T-cell (primary cell): ENCODE data around the gene CNGA4. TPM values are rescaled to one million over a fixed set of nuclear protein-coding genes. Genes with fewer than 3 reads are reported as not detected.

ENCODE experiments used
- total RNA-seq, 35 experiments: library from RNA in 6 of 35; stranded (reverse) in 6 of 35; fragments of 120-200 nt in 1 of 35; gene quantifications; one replicate each; pipeline versions ENCODE4 v1.2.1 to v1.2.4 and lab custom pipeline; 2013 to 2026

CNGA4 gene
- total RNA-seq, 5 donors from 2014 or later (not counting 1 experiment from before 2014, with no cell fraction given): 0.20 to 0.88 (median 0.44) TPM

Other genes starting within 250 kb of the CNGA4 start
- gene OR56A4, start 232.1 kb upstream of the CNGA4 start, total RNA-seq: under 1 TPM in 2 of 5 donors, not detected in 3; 0.07 to 0.09 TPM
- under 1 TPM in 1 of 5 donors, not detected in 4; 0.23 TPM for gene OR56A1, start 208.3 kb upstream of the CNGA4 start, total RNA-seq
- gene OR56B4, start 131.4 kb upstream of the CNGA4 start, total RNA-seq: not detected
- not detected for gene OR52B2, start 68.8 kb upstream of the CNGA4 start, total RNA-seq
- not detected for gene OR52W1, start 39.9 kb upstream of the CNGA4 start, total RNA-seq
- gene C11orf42, start 33.5 kb upstream of the CNGA4 start, total RNA-seq: not detected
- gene FHIP1B, start 4.5 kb upstream of the CNGA4 start, total RNA-seq: 10 to 100 TPM; 28.9 to 49.7 (median 45.4) TPM
- not detected for gene CCKBR, start 20.7 kb downstream of the CNGA4 start, total RNA-seq
- under 1 TPM in 2 of 5 donors, not detected in 3; 0.23 to 0.43 TPM for gene CAVIN3, start 81.4 kb downstream of the CNGA4 start, total RNA-seq
- gene SMPD1, start 151.4 kb downstream of the CNGA4 start, total RNA-seq: 10 to 100 TPM; 33.5 to 58.3 (median 38.3) TPM
- gene APBB1, start 180.0 kb downstream of the CNGA4 start, total RNA-seq: 100 to 1,000 TPM in 3 of 5 donors, 10 to 100 TPM in 2; 71.3 to 152 (median 106) TPM
- 1 to 10 TPM; 1.2 to 5.5 (median 2.5) TPM for gene HPX, start 201.9 kb downstream of the CNGA4 start, total RNA-seq
- 10 to 100 TPM; 16.9 to 29.8 (median 24.1) TPM for gene TRIM3, start 234.9 kb downstream of the CNGA4 start, total RNA-seq
- 10 to 100 TPM; 47.3 to 61.9 (median 50.0) TPM for gene ARFIP2, start 242.2 kb downstream of the CNGA4 start, total RNA-seq
- 10 to 100 TPM; 49.3 to 64.0 (median 57.6) TPM for gene TIMM10B, start 242.4 kb downstream of the CNGA4 start, total RNA-seq